Epithelial cell of esophagus (primary cell): ENCODE data around the gene TSC22D3.
"Not testable (repeated sequence)": the region's sequence is repeated elsewhere in the genome, so short reads cannot be mapped to it uniquely, and the experiment has no call there.

Experiments
- DNase-seq: peaks from one replicate; pipeline ENCODE4 v3.0.0; 2010; ENCODE audit warnings: low read depth
- H3K4me3 ChIP-seq: 2 replicates; pipeline ENCODE4 v1.5.1; 2011; ENCODE audit warnings: mild to moderate bottlenecking, low read length, control low read depth
- CTCF ChIP-seq: IDR thresholded peaks from 2 replicates; pipeline ENCODE4 v1.5.1; 2011; ENCODE audit warnings: low read depth, mild to moderate bottlenecking, low read length, control low read depth, inconsistent platforms; ENCODE audit not compliant: insufficient read depth; ENCODE audit errors: missing control alignments

Gene TSC22D3

GRCh38 chrX:107691024-107691448 is 84.6 kb downstream of the TSC22D3 start:
- H3K4me3 ChIP-seq = no peak overlapping the region
- no peak for TF ChIP-seq CTCF
- no peak for DNase-seq

- no peak overlapping the region for H3K4me3 ChIP-seq
- DNase-seq = no peak
- no peak for TF ChIP-seq CTCF
Observed at GRCh38 chrX:107687445-107687844, 88.1 kb downstream of the TSC22D3 start.

- no peak for TF ChIP-seq CTCF
- H3K4me3 ChIP-seq = no peak overlapping the region
- DNase-seq = no peak
Observed at GRCh38 chrX:107686792-107687191, 88.8 kb downstream of the TSC22D3 start.

GRCh38 chrX:107686026-107686425 is 89.6 kb downstream of the TSC22D3 start:
- no peak for DNase-seq
- no peak overlapping the region for H3K4me3 ChIP-seq
- TF ChIP-seq CTCF = no peak

GRCh38 chrX:107685586-107685985 is 90.0 kb downstream of the TSC22D3 start:
- not testable (repeated sequence) for H3K4me3 ChIP-seq, DNase-seq

GRCh38 chrX:107684956-107685385 is 90.6 kb downstream of the TSC22D3 start:
- no peak overlapping the region for H3K4me3 ChIP-seq
- TF ChIP-seq CTCF = no peak
- peak; percentile 87 for DNase-seq

- no peak for TF ChIP-seq CTCF
- DNase-seq = no peak
- H3K4me3 ChIP-seq = no peak overlapping the region
Observed at GRCh38 chrX:107683931-107684330, 91.7 kb downstream of the TSC22D3 start.
